Transverse colon (tissue), 4 donors: Measurements from ENCODE around the gene RUBCN. TPM values are rescaled to one million over a fixed set of nuclear protein-coding genes. Genes with fewer than 3 reads are reported as not detected.

Source experiments
- DNase-seq: peaks from one replicate; pipeline ENCODE4 v3.0.0-alpha.2; 2019
- H3K27ac ChIP-seq, 4 donors: fragments of 200-600 bp; sonication (generic); 2 replicates each; pipeline ENCODE4 v1.5.1; 2016 to 2018; ENCODE audit warnings: inconsistent platforms in 4 of 4
- H3K27me3 ChIP-seq: fragments of 200-600 bp; sonication (generic); 2 replicates; pipeline ENCODE4 v1.5.1; 2017; ENCODE audit warnings: inconsistent platforms
- H3K36me3 ChIP-seq, 4 donors: fragments of 200-600 bp; sonication (generic); 2 replicates each; pipeline ENCODE4 v1.5.1; 2017 to 2019; ENCODE audit warnings: inconsistent platforms in 4 of 4
- H3K4me1 ChIP-seq, 4 donors: fragments of 200-600 bp; sonication (generic); 2 replicates each; pipeline ENCODE4 v1.5.1; 2017 to 2020; ENCODE audit warnings: inconsistent platforms in 4 of 4
- H3K4me3 ChIP-seq, 4 donors: fragments of 200-600 bp; sonication (generic); 1 replicate in 1 of 4; 2 replicates in 3 of 4; pipeline versions ENCODE4 v1.5.1 to v1.6.1; 2017 to 2019; ENCODE audit warnings: inconsistent platforms in 4 of 4
- H3K9me3 ChIP-seq, 2 donors: fragments of 200-600 bp; sonication (generic); 2 replicates each; pipeline ENCODE4 v1.5.1; 2017 to 2019; ENCODE audit warnings: inconsistent platforms in 2 of 2
- EP300 ChIP-seq: sonication (generic); formaldehyde crosslinking; IDR thresholded peaks from one replicate; pipeline ENCODE4 v1.6.1; 2017; ENCODE audit warnings: antibody characterized with exemption, low read depth
- POLR2A ChIP-seq: fragments of 450-650 bp; IDR thresholded peaks from one replicate; pipeline ENCODE4 v1.6.1; 2016; ENCODE audit warnings: antibody characterized with exemption, mild to moderate bottlenecking, moderate library complexity
- POLR2AphosphoS5 ChIP-seq, 3 donors: sonication (generic); formaldehyde crosslinking; IDR thresholded peaks; one replicate each; pipeline ENCODE4 v1.6.1; 2016; ENCODE audit warnings: antibody characterized with exemption in 3 of 3
- WGBS, 2 donors: methylation state at CpG; one replicate each; pipeline ENCODE4 v1.1.5; 2018; ENCODE audit warnings: low coverage in 1 of 2; 5-methylcytosine and 5-hydroxymethylcytosine counted together
- in situ Hi-C, 4 donors: fragments of 200-750 bp; cut with MboI; loops; one replicate each; pipeline versions ENCODE4 v1.15.0 to v1.15.1; 2017; ENCODE audit warnings: low sequenced_read_pairs in 3 of 4, low pct_ligation_motif_present in 1 of 4, low pct_unique_long_range_greater_than_20kb in 1 of 4
- intact Hi-C: fragments of 100-400 bp; cut with DNase I; formaldehyde crosslinking; loops from one replicate; pipeline ENCODE4 v1.15.1; 2023; ENCODE audit warnings: low total_unique reads
- total RNA-seq, 4 donors: library from RNA; depleted of rRNA; stranded (reverse); fragments of >200 nt; gene quantifications; one replicate each; pipeline ENCODE4 v1.1.0, GENCODE V29; 2016
- TF ChIP-seq, protein P1 (sequence below), 5 experiments: fragments of 200-600 bp in 3 of 5; fragments of 450-650 bp in 2 of 5; sonication (generic) in 3 of 5; IDR thresholded peaks; 1 replicate in 2 of 5; 2 replicates in 3 of 5; pipeline ENCODE4 v1.5.1; 2016 to 2017; ENCODE audit warnings: antibody characterized with exemption in 5 of 5, inconsistent platforms in 3 of 5, mild to moderate bottlenecking in 2 of 5, moderate library complexity in 1 of 5

Gene RUBCN
- total RNA-seq, 4 donors from 2014 or later, result 32.2 to 64.7 (median 54.8) TPM

DNA sequence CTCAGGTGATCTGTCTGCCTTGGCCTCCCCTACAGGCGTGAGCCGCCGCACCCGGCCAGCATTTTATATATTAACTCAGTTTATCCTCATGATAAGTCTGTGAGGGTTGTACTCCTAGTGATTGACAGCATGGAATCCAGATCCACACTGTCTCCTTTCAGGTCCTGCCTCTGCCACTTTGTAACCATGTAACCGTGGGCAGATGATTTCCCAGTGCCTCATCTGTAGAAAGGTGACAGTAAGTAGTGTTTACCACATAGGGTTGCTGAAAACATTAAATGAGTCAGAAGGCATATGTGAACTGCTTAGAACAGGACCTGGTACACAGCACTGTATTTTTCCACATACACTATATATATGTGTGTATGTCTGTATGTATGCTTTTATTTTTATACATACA lies 15.4 kb upstream of the RUBCN start:
- Histone ChIP-seq H3K9me3 (no peaks in the 10 kb centered on the region), H3K4me1 (peaks cover 5 to 38% (median 19%) of the 10 kb centered on the region in 4 donors), H3K27me3 (no peaks in the 10 kb centered on the region), H3K27ac (peak overlapping the region; percentile 96 to 100 (median 98)), H3K36me3 (peaks cover 0 to 9% (median 0%) of the 10 kb centered on the region in 4 donors), H3K4me3 (peak overlapping the region in 1 of 4 donors; percentile 86)
- 74 to 81% methylated on average over 2 to 5 of the region's 5 CpGs for WGBS, 2 donors
- TF ChIP-seq EP300 (no peak), POLR2AphosphoS5 (IDR thresholded peaks at IDR 0.05) (no peak), POLR2A (no peak)
- TF ChIP-seq, protein P1, sequence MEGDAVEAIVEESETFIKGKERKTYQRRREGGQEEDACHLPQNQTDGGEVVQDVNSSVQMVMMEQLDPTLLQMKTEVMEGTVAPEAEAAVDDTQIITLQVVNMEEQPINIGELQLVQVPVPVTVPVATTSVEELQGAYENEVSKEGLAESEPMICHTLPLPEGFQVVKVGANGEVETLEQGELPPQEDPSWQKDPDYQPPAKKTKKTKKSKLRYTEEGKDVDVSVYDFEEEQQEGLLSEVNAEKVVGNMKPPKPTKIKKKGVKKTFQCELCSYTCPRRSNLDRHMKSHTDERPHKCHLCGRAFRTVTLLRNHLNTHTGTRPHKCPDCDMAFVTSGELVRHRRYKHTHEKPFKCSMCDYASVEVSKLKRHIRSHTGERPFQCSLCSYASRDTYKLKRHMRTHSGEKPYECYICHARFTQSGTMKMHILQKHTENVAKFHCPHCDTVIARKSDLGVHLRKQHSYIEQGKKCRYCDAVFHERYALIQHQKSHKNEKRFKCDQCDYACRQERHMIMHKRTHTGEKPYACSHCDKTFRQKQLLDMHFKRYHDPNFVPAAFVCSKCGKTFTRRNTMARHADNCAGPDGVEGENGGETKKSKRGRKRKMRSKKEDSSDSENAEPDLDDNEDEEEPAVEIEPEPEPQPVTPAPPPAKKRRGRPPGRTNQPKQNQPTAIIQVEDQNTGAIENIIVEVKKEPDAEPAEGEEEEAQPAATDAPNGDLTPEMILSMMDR (IDR thresholded peaks at IDR 0.05), result no peak
- intact Hi-C loops (no loop called here), in situ Hi-C loops (no loop called here)
- no peak for DNase-seq

DNA sequence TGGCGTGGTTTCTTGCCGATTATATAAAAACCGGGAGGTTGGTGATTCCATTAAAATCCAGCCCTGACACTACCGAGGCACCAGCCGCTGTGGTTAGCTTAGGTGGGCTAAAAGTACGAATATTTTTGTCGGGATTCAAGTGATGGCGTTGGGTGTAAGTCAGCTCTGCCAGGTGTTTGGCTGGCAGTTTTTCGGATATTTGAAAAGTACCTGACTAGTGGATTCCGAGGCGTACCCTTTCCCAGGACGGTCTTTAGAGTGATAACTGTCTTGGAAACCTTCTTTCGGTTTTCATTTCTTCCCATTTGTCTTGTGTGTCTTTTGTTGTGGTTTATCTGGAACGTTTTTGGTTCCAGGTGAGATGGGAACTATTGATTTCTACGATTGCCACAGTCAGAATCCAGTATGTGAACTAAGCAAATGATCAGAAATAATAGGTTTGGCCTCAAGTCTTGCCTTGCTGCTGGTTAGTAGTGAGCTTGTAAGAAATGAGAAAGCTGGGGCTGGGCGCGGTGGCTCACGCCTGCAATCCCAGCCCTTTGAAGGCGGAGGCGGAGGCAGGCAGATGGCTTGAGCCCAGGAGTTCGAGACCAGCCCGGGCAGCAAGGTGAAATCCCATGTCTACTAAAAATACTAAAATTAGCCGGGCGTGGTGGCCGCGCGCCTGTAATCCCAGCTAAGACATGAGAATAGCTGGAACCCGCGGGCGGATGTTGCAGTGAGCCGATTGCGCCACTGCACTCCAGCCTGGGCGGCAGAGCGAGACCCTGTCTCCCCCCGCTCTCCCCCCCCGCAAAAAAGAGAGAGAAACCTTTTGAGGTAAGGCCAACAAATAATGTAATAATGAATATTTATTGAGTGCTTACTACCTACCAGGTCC lies 14.4 kb upstream of the RUBCN start:
- WGBS, 2 donors, result 8 to 10% methylated on average over 13 to 36 of the region's 36 CpGs
- intact Hi-C loops, result no loop called here
- Histone ChIP-seq H3K36me3 (no peaks in the 10 kb centered on the region), H3K9me3 (no peaks in the 10 kb centered on the region), H3K27me3 (no peaks in the 10 kb centered on the region), H3K4me3 (peak overlapping the region; percentile 61 to 91 (median 88)), H3K4me1 (peaks cover 5 to 33% (median 19%) of the 10 kb centered on the region in 4 donors), H3K27ac (peak overlapping the region; percentile 96 to 100 (median 98))
- in situ Hi-C loops, result no loop called here
- TF ChIP-seq EP300 (no peak), POLR2AphosphoS5 (IDR thresholded peaks at IDR 0.05) (peak in 1 of 3 donors; percentile 38), POLR2A (no peak)
- TF ChIP-seq, protein P1 (IDR thresholded peaks at IDR 0.05), result peak in 1 of 5 experiments; percentile 13
- DNase-seq, result peak; percentile 57

DNA sequence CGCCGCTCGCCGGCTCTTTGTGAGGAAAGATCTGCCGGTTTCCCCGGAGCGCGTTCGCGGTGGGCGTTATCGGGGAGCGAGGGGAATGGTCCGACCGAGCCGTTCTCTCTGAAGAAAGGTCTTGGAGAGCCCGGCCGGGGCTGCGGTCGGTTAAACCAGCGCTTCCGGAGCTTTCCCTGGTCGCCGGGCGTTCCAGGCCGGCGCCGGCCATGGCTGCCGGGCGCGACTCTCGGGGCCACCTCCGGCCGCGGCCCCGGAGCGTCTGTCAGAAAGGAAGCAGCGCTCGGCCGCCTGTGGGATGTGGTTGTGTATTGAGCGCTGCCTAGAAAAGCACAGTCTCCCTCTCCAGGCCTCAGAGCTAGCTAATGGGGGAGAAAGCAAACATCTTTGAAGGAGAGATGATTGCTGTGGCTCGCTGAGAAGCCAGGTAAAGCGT lies 13.7 kb upstream of the RUBCN start:
- DNase-seq, result peak; percentile 74
- in situ Hi-C loops, result no loop called here
- Histone ChIP-seq H3K27ac (peak overlapping the region; percentile 96 to 100 (median 98)), H3K36me3 (no peaks in the 10 kb centered on the region), H3K4me3 (peak overlapping the region; percentile 61 to 91 (median 88)), H3K9me3 (no peaks in the 10 kb centered on the region), H3K27me3 (no peaks in the 10 kb centered on the region), H3K4me1 (peaks cover 5 to 31% (median 19%) of the 10 kb centered on the region in 4 donors)
- 1% methylated on average over 31 of the region's 43 CpGs; no CpG with 5 or more reads in 1 of the 2 donors for WGBS, 2 donors
- intact Hi-C loops, result no loop called here
- TF ChIP-seq POLR2AphosphoS5 (IDR thresholded peaks at IDR 0.05), result peak in 2 of 3 donors; percentile 53 to 62
- no peak for TF ChIP-seq EP300
- TF ChIP-seq POLR2A, result no peak
- TF ChIP-seq, protein P1 (IDR thresholded peaks at IDR 0.05), result peak in 3 of 5 experiments; percentile 11 to 19 (median 15)

DNA sequence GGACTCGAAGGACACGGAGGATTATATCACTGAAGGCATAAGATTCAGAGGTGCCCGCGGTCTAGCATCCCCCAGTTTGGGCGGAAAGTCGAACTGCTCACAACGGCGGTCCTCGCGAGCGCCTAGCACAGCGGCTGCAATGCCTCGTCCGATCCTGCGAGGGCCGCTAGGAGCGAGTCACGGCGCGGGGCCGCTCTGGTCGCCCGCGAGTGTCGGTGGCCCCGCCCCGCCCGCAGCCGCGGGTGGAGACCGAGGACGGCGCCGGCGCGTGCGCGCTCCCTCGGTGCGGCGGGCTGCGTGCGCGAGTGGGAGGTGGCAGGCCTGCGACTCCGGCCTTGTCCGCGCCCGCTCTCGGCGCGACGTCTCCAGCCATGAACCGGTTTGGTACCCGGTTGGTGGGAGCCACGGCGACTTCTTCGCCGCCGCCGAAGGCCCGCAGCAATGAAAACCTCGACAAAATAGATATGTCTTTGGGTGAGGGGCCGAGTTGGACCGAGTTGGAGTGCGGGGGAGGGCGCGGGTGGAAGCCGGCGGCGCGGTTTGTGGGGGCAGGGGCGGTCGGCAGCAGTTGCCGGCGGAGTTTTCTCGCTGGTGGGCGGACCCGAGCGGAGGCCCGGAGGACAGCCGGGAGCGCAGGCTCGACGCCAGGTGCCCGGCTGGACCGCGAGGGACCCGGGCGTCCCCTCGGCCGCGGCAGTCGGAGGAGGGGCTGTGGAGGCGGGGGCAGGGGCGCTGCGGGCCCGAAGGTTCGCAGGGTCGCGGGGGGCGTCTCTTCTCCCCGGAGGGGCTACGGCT lies 13.1 kb upstream of the RUBCN start, which contains the start of gene FYTTD1:
TSS of gene FYTTD1 (plus strand) at position 283 of the 795 bp plus-strand sequence. CDS start at position 372, 89 bp downstream.
- 0% methylated on average over 47 of the region's 104 CpGs; no CpG with 5 or more reads in 1 of the 2 donors for WGBS, 2 donors
- intact Hi-C loops, result no loop called here
- peak; percentile 93 for DNase-seq
- TF ChIP-seq POLR2AphosphoS5 (IDR thresholded peaks at IDR 0.05), result peak in 2 of 3 donors; percentile 81 to 86
- TF ChIP-seq, protein P1 (IDR thresholded peaks at IDR 0.05), result peak; percentile 21 to 47 (median 43)
- no peak for TF ChIP-seq EP300
- peak; percentile 48 for TF ChIP-seq POLR2A
- no peaks in the 10 kb centered on the region for H3K36me3 ChIP-seq
- H3K27ac ChIP-seq, result peak within 1 kb of the TSS; percentile 96 to 100 (median 98)
- H3K4me1 ChIP-seq, result peaks cover 5 to 31% (median 19%) of the 10 kb centered on the region in 4 donors
- no peaks in the 10 kb centered on the region for H3K27me3 ChIP-seq
- H3K9me3 ChIP-seq, result no peaks in the 10 kb centered on the region
- H3K4me3 ChIP-seq, result peak within 1 kb of the TSS; percentile 61 to 91 (median 88)
- in situ Hi-C loops, result no loop called here
